IMR-90 (cell line): ENCODE results near the gene GALNT17. TPM values are rescaled to one million over a fixed set of nuclear protein-coding genes. Genes with fewer than 3 reads are reported as not detected.

Source experiments
- ATAC-seq: fragments of 200-7000 bp; cut with Tn5 transposase; 2 replicates; pipeline ENCODE4 v1.9.1; 2020; ENCODE audit warnings: low read depth, mild to moderate bottlenecking, moderate library complexity
- BruUV-seq: library from RNA; stranded (reverse); fragments of 400-500 nt; replicated peaks from 2 replicates; lab custom pipeline; 2021; lab: Mats Ljungman, UMichigan
- CTCF ChIA-PET: fragments of 300-600 bp; formaldehyde crosslinking; extraction: SDS; loops from one replicate; lab custom pipeline; 2021; ENCODE audit warnings: antibody characterized with exemption; lab: Yijun Ruan, JAX
- POLR2A ChIA-PET: fragments of 300-600 bp; sonication (Branson Sonifier 250); formaldehyde crosslinking; loops from one replicate; lab custom pipeline; 2022; ENCODE audit warnings: antibody characterized with exemption; ENCODE audit not compliant: unreplicated experiment; lab: Charles Lee
- DNase-seq: peaks from one replicate; pipeline ENCODE4 v3.0.0; 2013
- H2AFZ ChIP-seq: replicated peaks from 2 replicates; pipeline ENCODE3; 2013; ENCODE audit warnings: low read length, mild to moderate bottlenecking; ENCODE audit not compliant: poor library complexity
- H2AK5ac ChIP-seq: 2 replicates; pipeline ENCODE4 v1.6.1; 2013; ENCODE audit warnings: low read depth, low read length, inconsistent platforms
- H2AK9ac ChIP-seq: replicated peaks from 2 replicates; pipeline ENCODE3; 2013; ENCODE audit warnings: mild to moderate bottlenecking, low read depth, low read length, moderate library complexity; ENCODE audit not compliant: poor library complexity
- H2BK120ac ChIP-seq: 2 replicates; pipeline ENCODE4 v1.6.1; 2013; ENCODE audit warnings: low read depth, low read length, inconsistent platforms
- H2BK15ac ChIP-seq: 3 replicates; pipeline ENCODE4 v1.6.1; 2013; ENCODE audit warnings: low read depth, low read length, inconsistent platforms
- H2BK20ac ChIP-seq: 2 replicates; pipeline ENCODE4 v1.6.1; 2013; ENCODE audit warnings: low read depth, mild to moderate bottlenecking, inconsistent platforms, low read length, moderate library complexity
- H2BK5ac ChIP-seq: 2 replicates; pipeline ENCODE4 v1.6.1; 2013; ENCODE audit warnings: mild to moderate bottlenecking, low read depth, low read length, inconsistent platforms; ENCODE audit not compliant: poor library complexity, severe bottlenecking
- H3K14ac ChIP-seq: replicated peaks from 2 replicates; pipeline ENCODE4 v1.6.1; 2013; ENCODE audit warnings: low read depth, low read length, inconsistent platforms
- H3K18ac ChIP-seq: 2 replicates; pipeline ENCODE4 v1.6.1; 2013; ENCODE audit warnings: low read depth, low read length, control low read depth
- H3K23ac ChIP-seq: 2 replicates; pipeline ENCODE4 v1.6.1; 2013; ENCODE audit warnings: low read depth, low read length, inconsistent platforms
- H3K27ac ChIP-seq: 2 replicates; pipeline ENCODE4 v1.5.1; 2013; ENCODE audit warnings: mild to moderate bottlenecking, control low read depth, low read length; ENCODE audit not compliant: insufficient read depth
- H3K27me3 ChIP-seq: 2 replicates; pipeline ENCODE4 v1.6.1; 2013; ENCODE audit warnings: low read length; ENCODE audit not compliant: control insufficient read depth, insufficient read depth
- H3K36me3 ChIP-seq: 2 replicates; pipeline ENCODE4 v1.6.1; 2013; ENCODE audit warnings: low read length, mixed read lengths; ENCODE audit not compliant: control insufficient read depth, insufficient read depth
- H3K4ac ChIP-seq: 2 replicates; pipeline ENCODE4 v1.6.1; 2013; ENCODE audit warnings: low read depth, low read length, inconsistent platforms
- H3K4me1 ChIP-seq: 2 replicates; pipeline ENCODE4 v1.6.1; 2013; ENCODE audit warnings: low read length, mixed read lengths; ENCODE audit not compliant: control insufficient read depth, insufficient read depth
- H3K4me2 ChIP-seq: 2 replicates; pipeline ENCODE4 v1.6.1; 2013; ENCODE audit warnings: low read depth, mild to moderate bottlenecking, control low read depth, low read length, moderate library complexity
- H3K4me3 ChIP-seq: 2 replicates; pipeline ENCODE4 v1.5.1; 2013; ENCODE audit warnings: low read depth, mild to moderate bottlenecking, control low read depth, low read length, moderate library complexity; ENCODE audit not compliant: insufficient read depth
- H3K56ac ChIP-seq: 2 replicates; pipeline ENCODE4 v1.6.1; 2013; ENCODE audit warnings: low read length, inconsistent platforms; ENCODE audit not compliant: insufficient read depth; ENCODE audit errors: extremely low read depth
- H3K79me1 ChIP-seq, 2 experiments: 2 replicates each; pipeline ENCODE4 v1.6.1; 2013; ENCODE audit warnings: low read length in 2 of 2, inconsistent platforms in 1 of 2, low read depth in 1 of 2
- H3K9ac ChIP-seq: 2 replicates; pipeline ENCODE4 v1.6.1; 2013; ENCODE audit warnings: low read depth, low read length, control low read depth
- H3K9me1 ChIP-seq: 2 replicates; pipeline ENCODE4 v1.6.1; 2013; ENCODE audit warnings: low read length, inconsistent platforms; ENCODE audit not compliant: insufficient read depth
- H3K9me3 ChIP-seq: 2 replicates; pipeline ENCODE4 v1.6.1; 2013; ENCODE audit warnings: low read length; ENCODE audit not compliant: control insufficient read depth, insufficient read depth
- H4K20me1 ChIP-seq: 2 replicates; pipeline ENCODE4 v1.6.1; 2013; ENCODE audit warnings: low read length, inconsistent platforms; ENCODE audit not compliant: insufficient read depth
- H4K5ac ChIP-seq: 2 replicates; pipeline ENCODE4 v1.6.1; 2013; ENCODE audit warnings: mild to moderate bottlenecking, low read depth, low read length, control low read depth
- H4K8ac ChIP-seq, 2 experiments: 2 replicates each; pipeline ENCODE4 v1.6.1; 2013; ENCODE audit warnings: low read depth in 2 of 2, low read length in 2 of 2, control low read depth in 1 of 2, inconsistent platforms in 1 of 2
- H4K91ac ChIP-seq: 2 replicates; pipeline ENCODE4 v1.6.1; 2013; ENCODE audit warnings: low read depth, low read length, inconsistent platforms; ENCODE audit not compliant: insufficient read depth
- CHD1 ChIP-seq: IDR thresholded peaks from 2 replicates; pipeline ENCODE4 v1.6.1; 2012; ENCODE audit warnings: low read depth, low read length, improper control_type of control experiment
- FOS ChIP-seq: fragments of 150-350 bp; IDR thresholded peaks from 2 replicates; pipeline ENCODE4 v1.6.1; 2016; ENCODE audit warnings: low read depth, low read length
- MAFK ChIP-seq: IDR thresholded peaks from 2 replicates; pipeline ENCODE4 v1.6.1; 2012; ENCODE audit warnings: low read depth, low read length, improper control_type of control experiment
- POLR2A ChIP-seq: IDR thresholded peaks from 2 replicates; pipeline ENCODE4 v1.6.1; 2012; ENCODE audit warnings: mild to moderate bottlenecking, low read depth, low read length
- RCOR1 ChIP-seq: IDR thresholded peaks from 2 replicates; pipeline ENCODE4 v1.6.1; 2012; ENCODE audit warnings: mild to moderate bottlenecking, low read length, improper control_type of control experiment; ENCODE audit not compliant: insufficient replicate concordance
- SMC3 ChIP-seq: fragments of 150-350 bp; IDR thresholded peaks from 2 replicates; pipeline ENCODE4 v1.6.1; 2016; ENCODE audit warnings: low read depth, mild to moderate bottlenecking, antibody characterized with exemption, low read length, moderate library complexity
- WGBS, 2 experiments: methylation state at CpG; one replicate each; pipeline versions ENCODE4 v1.1.5 to v1.1.7; 2013; ENCODE audit warnings: missing lambda C conversion rate in 2 of 2; ENCODE audit not compliant: insufficient read length in 1 of 2; ENCODE audit errors: extremely low coverage in 2 of 2; 5-methylcytosine and 5-hydroxymethylcytosine counted together
- dilution Hi-C: fragments of 300-500 bp; cut with HindIII; formaldehyde crosslinking; loops from one replicate; pipeline ENCODE4 v1.14.3; 2018; ENCODE audit warnings: low sequenced_read_pairs; ENCODE audit not compliant: unreplicated experiment
- in situ Hi-C: fragments of 300-500 bp; cut with MboI; formaldehyde crosslinking; loops from 3 replicates; pipeline ENCODE4 v1.14.3; 2019; ENCODE audit warnings: low sequenced_read_pairs, inconsistent platforms, mixed read lengths
- intact Hi-C: fragments of 100-400 bp; cut with micrococcal nuclease; formaldehyde crosslinking; loops from 2 replicates; pipeline ENCODE4 v1.10.0; 2022
- polyA plus RNA-seq, 3 experiments: library from polyadenylated mRNA; depleted of rRNA; stranded (reverse); fragments of >200 nt; gene quantifications; 2 replicates each; pipeline ENCODE4 v1.2.3, GENCODE V29; 2012; ENCODE audit warnings: low replicate concordance in 1 of 3
- total RNA-seq: library from RNA; depleted of rRNA; stranded (reverse); fragments of >200 nt; gene quantifications from 2 replicates; pipeline ENCODE4 v1.2.3, GENCODE V29; 2012
- TF ChIP-seq, protein P1 (sequence below): fragments of 150-350 bp; IDR thresholded peaks from 2 replicates; pipeline ENCODE4 v1.6.1; 2017; ENCODE audit warnings: mild to moderate bottlenecking, antibody characterized with exemption, low read length, low read depth

GALNT17 gene
- total and polyA plus RNA-seq, 2 of the 4 experiments (the other 2 are of a cell fraction), result not detected

DNA sequence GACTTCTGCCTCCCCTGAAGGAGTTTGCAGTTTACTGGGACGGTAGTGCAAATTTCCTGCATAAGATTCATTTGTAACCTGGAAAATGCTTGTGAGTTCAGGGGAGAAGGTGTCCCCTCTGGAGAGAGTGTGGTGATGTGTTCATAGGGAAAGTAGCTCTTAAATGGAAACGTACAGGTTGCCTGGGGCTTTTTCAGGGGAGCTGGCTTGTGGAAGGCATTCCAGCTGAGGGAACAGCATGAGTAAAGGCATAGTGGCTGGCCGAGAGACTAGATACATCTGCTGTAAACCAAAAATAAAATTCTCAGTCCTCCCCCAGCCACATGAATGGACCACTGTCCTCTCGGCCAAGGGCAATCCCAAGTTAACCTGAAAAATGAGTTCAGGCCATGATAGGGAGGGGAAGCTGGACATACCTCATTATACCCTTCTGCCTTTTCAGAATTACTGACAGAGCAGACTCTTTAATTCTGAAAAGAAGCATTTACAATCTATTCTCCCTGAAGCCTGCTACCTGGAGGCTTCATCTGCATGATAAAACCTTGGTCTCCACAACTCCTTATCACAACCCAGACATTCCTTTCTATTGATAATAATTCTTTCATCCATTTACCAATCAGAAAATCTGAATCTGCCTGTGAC, 123.7 kb downstream of the GALNT17 start:
- Histone ChIP-seq H3K9me3 (peaks cover 20% of the 10 kb centered on the region), H3K36me3 (no peaks in the 10 kb centered on the region), H3K18ac (no peak overlapping the region), H2AK5ac (no peak overlapping the region), H3K79me1 (no peaks in the 10 kb centered on the region), H3K4ac (no peak overlapping the region), H2BK15ac (no peak overlapping the region), H3K4me3 (no peak overlapping the region), H3K27me3 (no peaks in the 10 kb centered on the region), H2AFZ (no peak overlapping the region), H3K4me1 (no peaks in the 10 kb centered on the region), H2BK5ac (no peak overlapping the region), H3K23ac (no peak overlapping the region), H2BK20ac (no peak overlapping the region), H4K8ac (no peak overlapping the region), H2AK9ac (no peak overlapping the region), H4K91ac (no peak overlapping the region), H3K9me1 (no peaks in the 10 kb centered on the region), H2BK120ac (no peak overlapping the region), H4K20me1 (no peaks in the 10 kb centered on the region), H3K9ac (no peak overlapping the region), H3K4me2 (no peak overlapping the region), H3K14ac (no peak overlapping the region), H4K5ac (no peak overlapping the region), H3K56ac (no peak overlapping the region), H3K27ac (no peak overlapping the region)
- ATAC-seq (no peak), DNase-seq (no peak)
- no CpG with 5 or more reads among the region's 4 CpGs for WGBS, 2 experiments
- ChIA-PET CTCF (no interaction called here), POLR2A (no interaction called here)
- TF ChIP-seq CHD1 (no peak), RCOR1 (no peak), MAFK (no peak), SMC3 (no peak), POLR2A (no peak), FOS (no peak)
- TF ChIP-seq, protein P1, sequence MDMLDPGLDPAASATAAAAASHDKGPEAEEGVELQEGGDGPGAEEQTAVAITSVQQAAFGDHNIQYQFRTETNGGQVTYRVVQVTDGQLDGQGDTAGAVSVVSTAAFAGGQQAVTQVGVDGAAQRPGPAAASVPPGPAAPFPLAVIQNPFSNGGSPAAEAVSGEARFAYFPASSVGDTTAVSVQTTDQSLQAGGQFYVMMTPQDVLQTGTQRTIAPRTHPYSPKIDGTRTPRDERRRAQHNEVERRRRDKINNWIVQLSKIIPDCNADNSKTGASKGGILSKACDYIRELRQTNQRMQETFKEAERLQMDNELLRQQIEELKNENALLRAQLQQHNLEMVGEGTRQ, result no peak
- intact Hi-C loops (no loop called here), in situ Hi-C loops (no loop called here), dilution Hi-C loops (no loop called here)
- BruUV-seq, result no TSS peak
